Cortex of kidney (tissue), 1 donor: Measurements from ENCODE around the gene TUNAR.

Experiments used
- DNase-seq: peaks from one replicate; lab custom pipeline; 2025; lab: John Stamatoyannopoulos, UW

Gene TUNAR

DNA sequence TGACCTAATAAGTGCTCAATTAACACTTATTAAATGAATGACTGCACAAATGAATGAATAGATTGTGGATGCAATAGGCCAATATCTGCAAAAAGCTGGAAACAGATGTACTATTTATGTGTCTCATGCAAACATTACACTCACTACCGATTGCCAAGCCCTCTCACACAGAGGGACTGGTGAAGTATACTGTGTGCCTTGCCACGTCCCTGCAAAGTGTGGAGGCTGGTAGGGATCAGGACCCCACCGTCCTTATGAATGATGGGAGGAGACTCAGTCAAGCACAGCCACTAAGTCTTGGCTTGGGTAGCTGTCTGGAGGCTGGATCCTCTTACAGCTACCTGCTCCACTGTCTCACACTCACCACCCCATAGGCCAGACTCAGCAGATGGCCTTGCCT lies 3.9 kb upstream of the TUNAR start:
- no peak for DNase-seq

DNA sequence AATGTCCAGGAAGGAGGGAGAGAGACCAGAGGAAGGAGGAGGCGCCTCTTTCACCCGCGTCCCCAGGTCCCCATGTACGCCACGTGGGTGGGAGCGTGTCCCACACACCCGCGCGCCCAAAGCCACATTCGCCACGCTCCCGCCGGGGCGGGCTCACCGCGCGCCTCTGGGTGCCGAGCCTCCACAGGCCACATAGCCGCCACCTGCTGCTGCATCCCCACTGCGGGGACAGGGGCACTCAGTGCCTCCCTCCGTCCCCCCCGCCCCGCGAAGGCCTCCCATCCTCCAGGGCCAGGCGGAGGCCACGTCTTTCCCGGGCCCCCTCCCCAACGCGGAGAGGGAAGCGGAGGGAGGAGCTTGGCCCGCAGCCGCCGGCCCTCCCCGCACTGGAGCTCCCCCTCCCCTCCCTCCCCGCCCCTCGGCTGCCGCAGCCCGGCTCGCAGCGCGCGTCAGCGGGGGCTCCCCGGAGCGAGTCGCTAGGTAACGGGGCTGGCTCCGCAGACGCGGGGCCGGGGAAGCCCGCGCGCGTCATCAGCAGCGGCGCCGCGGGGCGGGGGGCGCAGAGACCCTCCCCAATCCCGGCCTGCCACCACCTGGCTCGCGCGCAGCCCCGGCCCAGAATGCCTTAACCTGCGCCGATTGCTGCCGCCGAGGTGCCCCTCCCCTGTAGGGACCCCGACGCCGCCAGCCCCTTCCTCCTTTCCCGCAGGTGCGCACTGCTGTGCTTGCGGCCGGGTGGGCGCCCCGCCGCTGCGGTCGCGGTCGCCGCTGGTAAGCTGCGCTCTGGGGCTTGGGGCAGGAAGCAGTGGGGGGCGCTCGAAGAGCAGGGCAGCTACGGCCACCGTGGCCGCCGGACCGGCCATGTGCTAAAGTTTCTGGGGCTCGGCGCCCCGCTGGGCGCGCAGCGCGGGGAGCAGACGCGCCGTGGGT lies 536 bp upstream of the TUNAR start:
- DNase-seq = no peak

DNA sequence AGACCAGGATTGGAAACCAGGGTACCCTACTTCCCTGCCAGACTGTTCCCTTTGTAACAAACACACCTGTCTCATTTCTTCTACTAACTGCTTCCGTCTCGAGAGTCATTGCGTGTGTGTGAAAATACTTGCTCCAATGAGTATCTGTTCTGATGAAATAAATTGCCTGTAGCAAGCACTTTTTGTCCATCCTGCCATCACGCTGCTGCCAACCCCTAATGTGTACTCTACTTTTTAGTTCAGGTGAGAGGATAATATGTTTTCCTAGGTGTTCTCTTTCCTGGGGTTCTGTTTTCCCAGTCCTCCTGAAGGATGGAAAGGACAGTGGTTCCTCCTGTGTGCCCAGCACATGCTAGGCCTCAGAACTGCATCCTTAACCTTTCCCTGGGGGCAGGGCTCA lies 1.0 kb downstream of the TUNAR start:
- no peak for DNase-seq

DNA sequence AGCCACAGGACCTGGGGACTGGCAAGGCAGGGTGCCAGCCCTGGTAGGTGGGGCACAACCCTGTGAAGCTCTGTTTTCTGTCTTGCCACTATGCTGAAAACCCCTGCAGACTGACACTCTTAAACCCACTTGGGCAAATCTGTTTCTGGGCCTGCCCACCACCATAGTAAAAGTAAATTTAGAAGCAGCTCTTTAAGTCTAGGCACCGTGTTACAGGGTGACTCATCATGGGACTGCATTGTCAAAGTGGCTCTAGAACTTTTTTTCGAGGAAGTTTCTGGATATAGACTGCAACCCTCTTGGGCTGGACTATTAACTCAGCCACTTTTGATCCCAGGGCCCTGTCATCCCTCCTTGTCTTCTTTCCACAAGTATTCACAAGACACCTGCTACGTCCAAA lies 7.7 kb downstream of the TUNAR start:
- no peak for DNase-seq

GRCh38 chr14:95885278-95885677 lies 8.6 kb downstream of the TUNAR start:
- DNase-seq = no peak

DNA sequence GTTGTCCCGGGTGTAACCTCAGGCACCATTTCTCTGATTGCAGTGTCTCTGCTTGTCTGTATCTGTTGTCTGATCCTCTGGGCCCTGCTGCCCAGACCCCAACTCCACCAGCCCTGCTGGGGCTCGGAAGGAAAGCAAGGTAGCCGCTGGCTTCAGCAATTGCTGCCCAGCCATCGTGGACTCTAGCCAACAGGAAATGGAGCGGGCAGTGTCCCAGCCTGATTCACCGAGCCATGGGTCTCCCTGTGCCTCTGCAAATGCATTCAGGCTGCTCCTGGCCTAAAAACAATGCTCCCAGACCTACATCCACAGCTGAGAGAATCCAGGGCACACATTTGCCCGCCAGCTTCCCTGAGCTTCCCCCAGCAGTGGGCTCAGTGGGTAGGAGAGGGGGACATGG lies 9.2 kb downstream of the TUNAR start:
- no peak for DNase-seq

DNA sequence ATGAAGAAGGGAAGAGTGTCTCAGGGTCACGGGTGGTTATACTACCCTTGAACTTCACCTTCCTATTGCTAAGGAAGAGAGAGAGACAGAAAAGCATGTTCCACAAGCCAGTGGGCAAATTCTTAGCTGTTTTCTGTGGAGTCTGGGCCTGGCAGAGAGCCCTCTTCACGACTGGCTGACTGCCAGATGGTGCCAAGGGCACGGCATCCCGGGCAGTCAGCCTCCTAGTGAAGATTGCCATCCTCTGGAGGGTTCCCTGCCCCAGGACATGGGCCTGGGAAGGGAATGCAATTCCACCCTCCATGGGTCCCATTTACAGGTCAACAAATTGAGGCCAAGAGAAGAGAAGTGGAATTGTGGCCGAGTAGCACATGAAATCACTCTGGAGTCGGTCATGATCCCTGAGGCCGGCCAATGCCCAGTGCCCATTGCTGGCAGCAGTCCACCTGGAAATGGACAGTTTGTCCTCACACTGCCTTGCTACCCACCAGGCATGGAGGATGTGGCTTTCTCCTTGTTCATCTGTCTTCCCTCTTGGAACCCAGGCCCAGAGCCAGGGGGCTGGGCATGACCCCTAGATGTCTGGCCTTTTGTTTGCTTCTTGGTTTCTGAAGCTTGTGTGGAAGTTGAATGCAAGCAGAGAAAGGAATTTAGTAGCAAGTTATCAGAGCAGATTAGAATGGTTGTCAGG lies 9.9 kb downstream of the TUNAR start:
- DNase-seq = no peak

GRCh38 chr14:95887351-95887750 lies 10.7 kb downstream of the TUNAR start:
- no peak for DNase-seq

DNA sequence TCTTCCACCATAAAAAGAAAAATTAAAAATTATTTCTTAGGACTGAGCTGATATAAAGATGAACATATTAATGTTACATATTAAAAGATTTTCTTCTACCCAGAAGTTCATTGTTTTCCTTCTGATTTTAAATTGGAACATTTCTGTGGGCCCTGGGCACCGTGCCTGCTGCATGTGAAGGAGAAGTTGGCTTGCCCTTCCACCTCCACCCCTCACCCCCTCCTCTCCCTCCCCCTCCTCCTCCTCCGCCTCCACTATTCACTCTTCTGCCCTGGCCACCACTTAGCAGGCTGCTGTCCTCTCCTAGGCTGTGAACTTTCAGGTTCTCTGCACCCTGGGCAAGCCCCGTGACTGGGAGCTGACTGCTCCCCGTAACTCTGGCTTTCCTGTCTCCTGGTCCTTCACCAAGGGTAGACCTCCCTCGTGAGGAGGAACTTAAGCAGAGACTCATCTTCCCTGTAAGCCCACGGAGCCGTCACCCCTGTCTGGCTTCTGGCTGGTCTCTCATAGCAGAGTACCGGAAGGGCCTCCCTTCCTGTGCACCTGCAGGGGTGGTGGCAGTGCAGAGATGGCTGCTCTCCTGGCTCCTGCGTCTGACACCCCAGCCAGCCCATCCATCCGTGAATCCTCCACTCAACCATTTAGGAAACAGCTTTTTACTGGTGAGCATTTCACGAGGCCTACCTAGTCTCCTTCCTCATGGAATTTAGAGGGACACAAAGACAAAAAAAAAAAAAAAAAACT lies 12.8 kb downstream of the TUNAR start:
- no peak for DNase-seq

DNA sequence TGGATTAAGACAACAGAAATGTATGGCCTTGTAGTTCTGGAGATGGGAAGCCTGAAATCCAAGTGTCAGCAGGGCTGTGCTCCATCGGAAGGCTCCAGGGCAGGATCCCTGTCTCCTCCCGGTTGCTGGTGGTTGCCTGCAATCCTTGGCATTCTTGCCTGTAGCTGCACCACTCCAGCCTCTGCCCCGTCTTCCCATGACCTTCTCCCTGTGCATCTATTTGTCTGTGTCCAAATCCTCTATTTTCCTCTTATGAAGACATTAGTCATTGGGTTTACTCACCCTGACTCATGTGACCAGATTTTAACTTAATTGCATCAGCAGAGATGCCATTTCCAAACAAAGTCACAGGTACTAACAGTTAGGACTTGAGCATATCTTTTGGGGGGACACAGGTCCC lies 15.1 kb downstream of the TUNAR start:
- no peak for DNase-seq

DNA sequence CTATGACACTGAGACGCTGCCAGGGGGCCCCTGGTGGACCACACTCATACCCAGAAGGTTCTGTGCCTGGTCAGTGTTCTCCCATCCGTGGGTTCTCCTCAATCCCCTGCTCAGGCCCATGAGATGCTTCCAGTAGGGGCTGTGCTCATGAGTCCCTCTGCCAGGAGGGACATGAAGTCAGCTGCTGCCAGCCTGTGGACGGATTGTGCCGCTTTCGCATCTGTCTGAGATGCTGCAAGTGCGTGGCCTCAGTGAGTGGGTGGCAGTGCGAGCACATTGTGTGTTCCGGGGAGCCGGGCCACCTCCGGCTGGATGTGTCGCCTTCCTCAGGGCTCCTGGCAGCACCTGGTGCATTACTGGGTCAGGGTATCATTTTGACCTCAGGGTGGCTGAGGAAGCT lies 15.5 kb downstream of the TUNAR start:
- no peak for DNase-seq

DNA sequence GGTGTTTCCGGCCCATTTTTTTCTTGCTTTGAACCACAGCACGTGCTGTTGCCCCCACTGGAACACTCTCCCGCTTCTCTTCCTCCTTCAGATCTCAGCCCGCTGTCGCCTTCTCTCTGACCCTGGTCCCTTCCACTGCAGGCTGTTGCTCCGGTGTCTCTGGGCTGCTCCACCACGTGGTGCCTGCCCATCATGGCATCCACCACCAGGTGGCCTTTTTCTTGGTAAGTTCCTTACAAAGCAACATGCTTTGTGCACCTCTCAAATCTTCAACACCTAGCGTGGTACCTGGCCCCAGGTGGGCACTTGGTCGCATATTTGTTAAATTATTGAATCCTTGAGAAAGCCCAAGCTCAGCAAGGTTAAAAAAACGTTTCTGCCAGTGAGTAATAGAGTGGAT lies 19.1 kb downstream of the TUNAR start:
- no peak for DNase-seq

DNA sequence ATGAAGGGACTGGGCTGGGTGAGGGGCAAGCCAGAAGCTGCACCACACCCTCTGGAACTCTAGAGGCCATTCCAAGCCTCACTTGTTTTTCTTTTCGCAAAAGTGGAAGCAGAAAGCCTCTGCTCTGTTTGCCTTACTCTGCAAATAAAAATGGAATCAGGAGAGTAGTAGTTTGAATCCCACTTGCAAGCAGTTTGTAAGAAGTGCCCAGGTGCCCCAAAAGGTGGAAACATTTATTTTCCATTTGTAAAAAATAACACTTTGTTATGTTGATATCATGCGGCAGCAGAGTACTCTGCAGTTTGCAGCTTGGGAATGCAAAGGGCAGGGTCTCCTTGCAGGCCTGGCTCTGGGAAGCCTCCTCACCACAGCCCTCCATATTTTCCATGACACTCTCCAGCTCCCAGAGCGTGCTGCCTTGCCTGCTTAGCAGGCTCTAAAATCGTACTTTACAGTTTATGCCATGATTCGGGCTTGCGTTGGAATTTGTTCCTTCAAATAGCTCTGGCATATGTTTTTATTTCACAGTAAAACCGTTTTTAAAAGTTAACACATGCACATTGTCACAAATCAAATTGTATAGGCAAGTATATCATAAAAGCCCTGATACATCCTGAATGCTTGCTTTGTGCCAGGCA lies 20.0 kb downstream of the TUNAR start:
- no peak for DNase-seq

GRCh38 chr14:95897280-95897679 lies 20.6 kb downstream of the TUNAR start:
- DNase-seq = no peak

DNA sequence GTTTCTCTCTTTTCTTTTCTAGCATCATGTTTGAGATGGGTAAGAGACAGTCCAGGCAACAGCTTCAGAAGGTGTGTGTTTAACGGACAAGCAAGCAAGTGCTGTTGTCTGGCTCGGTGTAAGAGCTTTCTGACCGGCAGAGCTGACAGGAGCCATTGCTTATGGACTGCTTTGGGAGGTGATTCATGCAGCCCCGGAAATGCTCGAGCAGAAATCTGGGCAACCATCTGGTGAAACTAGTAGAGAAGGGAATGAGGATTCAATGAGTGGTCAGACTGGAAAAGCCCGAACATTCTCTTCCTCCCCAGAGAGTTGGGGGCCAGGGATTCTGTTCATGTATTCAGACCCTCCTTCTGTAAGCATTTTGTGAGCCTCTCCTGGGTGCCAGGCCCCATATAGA lies 24.4 kb downstream of the TUNAR start:
- no peak for DNase-seq

GRCh38 chr14:95902273-95902826 lies 25.7 kb downstream of the TUNAR start:
- no peak for DNase-seq

GRCh38 chr14:95903165-95903564 lies 26.5 kb downstream of the TUNAR start:
- DNase-seq = no peak

- DNase-seq = no peak
Observed at GRCh38 chr14:95903616-95904107, 27.0 kb downstream of the TUNAR start.

DNA sequence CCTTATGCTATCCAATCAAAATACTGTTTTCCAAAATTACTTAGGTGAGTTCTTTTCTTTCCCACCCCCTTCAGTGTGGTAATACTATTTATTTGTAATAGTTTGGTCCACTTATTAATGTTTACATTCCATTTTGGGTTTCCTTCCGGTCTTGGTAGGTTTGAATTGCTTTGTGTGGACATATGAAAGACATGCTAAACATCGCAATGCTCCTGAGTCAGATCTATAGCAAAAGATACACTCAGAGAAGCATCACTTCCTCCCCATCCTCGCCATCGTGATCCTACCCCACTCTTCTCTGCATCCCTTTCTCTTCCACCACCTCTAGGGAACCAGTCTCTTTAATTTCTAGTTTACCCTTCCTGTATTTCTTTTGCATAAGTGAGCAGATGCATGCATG lies 30.0 kb downstream of the TUNAR start:
- no peak for DNase-seq

DNA sequence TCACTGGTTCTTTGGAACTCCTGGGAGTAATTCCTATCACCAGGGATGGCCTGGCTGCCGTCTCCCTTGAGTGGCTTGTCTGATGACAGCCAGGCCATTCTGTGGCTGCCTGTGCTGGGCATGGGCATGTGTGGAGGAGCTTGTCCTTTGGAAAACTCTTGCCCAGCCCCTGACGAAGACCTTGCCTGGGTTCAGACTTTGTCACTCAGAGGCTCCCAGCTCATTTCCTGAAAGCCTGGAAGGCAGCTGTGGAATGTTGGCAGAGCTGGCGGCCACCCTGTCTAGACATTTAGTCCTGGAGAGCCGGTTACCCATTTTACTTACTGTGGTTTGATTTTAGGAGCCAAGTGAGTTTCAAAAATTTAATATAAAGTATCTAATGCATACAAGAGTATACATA lies 34.0 kb downstream of the TUNAR start:
- no peak for DNase-seq

DNA sequence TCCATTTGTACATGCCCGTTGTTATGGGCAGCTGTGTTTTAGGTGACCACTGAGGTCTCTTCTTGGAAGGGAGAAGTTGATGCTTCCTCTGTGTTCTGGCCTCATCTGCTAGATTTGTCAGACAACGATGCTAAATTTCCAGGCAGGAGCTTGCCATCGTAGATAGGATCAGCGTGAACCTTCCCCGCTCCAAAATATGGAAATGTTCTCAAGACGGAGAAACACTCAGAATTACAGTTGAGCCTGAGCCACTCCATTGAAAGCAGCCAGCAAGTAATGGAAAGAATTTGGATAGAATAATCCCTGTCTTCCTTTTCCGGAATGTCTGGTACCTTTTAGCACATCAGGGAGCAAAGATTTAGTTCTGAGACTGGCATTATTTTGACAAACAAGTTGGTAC lies 34.8 kb downstream of the TUNAR start:
- DNase-seq = no peak

GRCh38 chr14:95915330-95915729 lies 38.7 kb downstream of the TUNAR start:
- DNase-seq = no peak
